NCI-H2227 treated with DMSO at 0.1 percent for 48 hours (cell line): ENCODE measurements around the gene DOK1.

ENCODE experiments used
- DNase-seq: peaks from one replicate; lab custom pipeline; 2025; lab: John Stamatoyannopoulos, UW

The DOK1 gene

DNA sequence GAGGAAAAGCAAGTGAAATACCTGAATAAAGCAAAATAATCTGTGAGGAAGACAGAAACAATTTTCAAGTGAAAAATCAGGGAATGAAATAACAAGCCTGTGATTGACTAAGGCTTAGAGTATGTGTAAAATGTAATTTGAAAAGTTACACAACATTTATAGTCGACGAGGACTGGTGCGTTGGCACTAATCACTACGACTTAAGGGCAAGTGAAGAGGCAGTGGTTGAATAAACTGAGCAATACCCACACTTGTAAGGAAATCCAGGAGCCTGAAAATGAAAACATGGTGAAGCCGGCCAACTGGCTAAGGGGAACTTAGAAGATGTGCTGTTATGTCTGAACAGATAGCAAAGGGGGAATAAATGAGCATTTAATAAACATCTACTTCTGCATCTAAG is 13.4 kb downstream of the DOK1 start:
- no peak for DNase-seq

DNA sequence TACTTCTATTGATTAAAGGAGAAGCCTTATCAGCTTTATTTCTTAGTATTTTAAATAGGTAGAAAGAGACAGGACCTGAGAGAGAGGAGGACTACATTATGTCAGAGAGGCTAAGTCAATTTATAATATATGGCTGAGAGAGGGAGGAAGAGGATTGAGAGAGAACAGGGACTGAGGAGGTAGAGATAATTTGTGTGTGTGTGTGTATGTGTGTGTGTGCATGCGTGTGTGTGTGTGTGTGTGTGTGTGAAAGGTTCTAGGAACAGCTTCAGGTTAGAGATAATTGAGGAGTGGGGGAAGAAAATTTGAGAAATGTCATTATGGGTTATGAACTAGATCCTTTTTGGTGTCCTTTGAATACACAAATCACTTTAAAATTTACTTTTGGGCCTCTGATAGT is 15.2 kb downstream of the DOK1 start:
- DNase-seq, result no peak

DNA sequence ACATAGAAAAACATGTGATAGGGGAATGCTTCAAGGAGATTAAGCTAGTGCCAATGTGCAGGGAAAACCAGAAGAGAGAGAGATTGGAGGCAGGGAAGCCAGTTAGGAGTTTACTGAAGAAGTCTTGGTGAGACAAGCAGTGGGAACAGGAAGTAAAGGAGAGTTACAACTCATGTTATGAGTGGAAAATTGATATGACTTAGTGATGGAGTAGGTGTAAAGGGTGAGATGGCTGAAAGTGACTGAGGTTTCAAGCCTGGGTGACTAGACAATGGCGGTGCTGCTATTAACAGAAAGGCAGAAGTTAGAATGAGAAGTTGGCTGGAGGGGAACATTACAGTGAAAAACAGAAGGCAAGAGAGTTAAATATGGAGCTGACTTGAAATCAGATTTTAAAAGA is 16.5 kb downstream of the DOK1 start:
- DNase-seq, result no peak

DNA sequence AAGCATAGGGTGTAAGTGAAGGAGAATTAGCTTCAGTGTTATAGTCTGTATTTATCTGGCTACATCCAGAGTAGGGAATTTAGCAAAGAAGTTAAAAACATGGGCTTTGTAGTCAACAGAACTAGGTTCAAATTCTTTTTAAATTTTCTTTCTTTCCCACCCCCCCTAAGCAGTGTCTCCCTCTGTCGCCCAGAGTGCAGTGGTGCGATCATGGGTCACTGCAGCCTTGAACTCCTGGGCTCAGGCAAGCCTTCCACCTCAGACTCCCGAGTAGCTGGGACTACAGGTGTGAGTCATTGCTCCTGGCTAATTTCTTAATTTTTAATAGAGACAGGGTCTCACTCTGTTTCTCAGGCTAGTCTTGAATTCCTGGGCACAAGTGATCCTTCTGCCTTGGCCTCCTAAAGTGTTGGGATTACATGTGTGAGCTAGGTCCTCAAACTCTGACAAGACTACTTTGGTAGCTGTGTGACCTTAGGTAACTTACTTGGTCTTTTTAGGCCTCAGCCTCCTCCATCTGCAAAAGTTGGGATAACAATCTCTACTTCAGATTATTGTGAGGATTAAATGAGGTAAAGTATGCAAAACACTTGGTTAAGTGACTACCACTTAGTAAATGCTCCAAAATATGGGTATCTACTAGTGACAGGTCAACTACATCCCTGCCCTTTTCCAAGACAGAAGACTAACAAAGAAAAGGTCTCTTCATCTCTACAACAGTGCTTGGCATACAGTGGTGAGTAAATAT is 17.8 kb downstream of the DOK1 start:
- no peak for DNase-seq

DNA sequence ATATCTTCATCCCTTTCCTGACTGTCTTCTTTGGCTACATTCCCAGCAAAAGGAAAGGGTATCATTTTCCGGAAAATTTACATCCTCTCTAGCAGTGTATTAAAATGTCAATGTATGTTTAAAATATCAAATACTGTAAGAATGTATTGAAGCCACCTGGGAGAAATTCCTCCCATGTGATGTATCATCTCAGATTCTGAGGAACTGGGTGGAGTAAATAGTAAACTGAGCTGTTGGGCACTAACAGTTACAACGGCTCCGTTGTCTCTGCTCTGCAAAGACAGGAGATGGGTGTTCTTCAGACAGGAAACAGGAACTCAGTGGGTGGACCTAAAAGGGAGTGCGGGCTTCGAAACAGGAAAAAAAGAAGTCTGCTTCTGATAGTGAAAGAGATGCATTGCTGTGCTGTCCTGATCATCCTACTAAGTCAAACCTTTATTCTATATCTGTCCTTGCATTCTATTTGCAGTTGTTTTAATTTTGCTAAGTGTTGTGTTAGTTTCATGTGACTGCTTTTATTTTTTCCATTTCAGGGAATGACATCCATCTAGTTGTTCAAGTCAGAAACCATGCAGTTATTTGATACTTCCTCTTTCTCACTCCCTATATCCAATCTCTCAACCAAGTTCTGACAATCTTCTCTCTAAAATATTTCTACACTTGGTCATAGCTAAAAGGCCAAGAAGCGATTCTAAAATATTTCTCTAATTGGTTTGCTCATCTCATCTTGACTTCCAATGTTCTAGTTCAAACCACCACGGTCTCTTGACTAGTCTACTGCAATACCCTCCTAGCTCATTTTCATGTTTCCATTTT is 19.4 kb downstream of the DOK1 start:
- no peak for DNase-seq

DNA sequence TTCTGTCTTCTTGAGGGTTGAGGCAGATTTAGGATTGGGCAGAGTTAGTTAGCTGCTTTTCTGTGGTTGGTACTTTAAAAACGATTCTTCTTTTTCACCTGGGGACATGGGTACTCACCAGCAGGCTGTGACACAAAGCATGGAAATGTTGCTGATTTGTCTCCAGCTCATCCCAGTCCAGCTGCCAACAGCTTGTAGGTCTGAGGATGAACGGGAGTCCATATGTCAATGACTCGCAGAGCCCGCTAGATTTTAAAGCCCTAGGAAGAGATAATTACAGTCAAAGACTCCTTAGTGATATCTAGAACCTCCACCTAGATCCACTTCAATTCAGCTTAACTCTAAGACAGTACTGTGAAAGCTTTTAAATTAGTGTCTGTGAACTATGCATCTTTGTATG is 20.8 kb downstream of the DOK1 start:
- DNase-seq, result no peak

DNA sequence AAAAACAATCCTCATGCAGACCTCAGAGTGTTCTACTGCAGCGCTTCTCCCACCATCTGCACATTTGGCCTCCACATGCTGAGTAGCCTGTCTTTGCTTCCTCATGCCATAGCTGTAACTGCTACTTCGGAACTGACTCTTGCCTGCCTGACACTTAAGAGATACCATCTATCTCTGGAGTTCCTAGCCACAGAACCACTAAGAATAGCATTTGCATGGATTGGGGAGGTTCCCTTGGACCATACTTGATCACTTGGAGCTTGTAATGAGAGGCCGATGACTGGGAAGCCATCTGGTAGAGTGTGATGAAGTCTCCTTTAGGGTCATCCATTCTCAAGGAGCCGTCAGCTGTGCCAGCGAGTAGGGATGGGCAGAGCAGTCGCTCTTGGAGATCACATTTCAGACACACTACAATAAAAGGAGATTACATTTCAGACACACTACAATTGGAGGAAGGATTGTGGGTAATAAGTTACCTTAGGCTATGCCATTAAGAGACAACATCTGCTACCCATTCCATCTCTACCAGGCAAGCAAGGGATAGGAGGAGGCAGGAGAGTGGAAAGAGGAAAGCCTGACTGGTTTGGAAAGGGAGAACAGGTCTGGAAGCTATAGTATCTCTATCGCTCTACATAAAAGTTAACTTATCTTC is 21.8 kb downstream of the DOK1 start:
- no peak for DNase-seq

- no peak for DNase-seq
These were observed 22.3 kb downstream of the DOK1 start for GRCh38 chr2:74576863-74577229.

- no peak for DNase-seq
These were observed 22.9 kb downstream of the DOK1 start for GRCh38 chr2:74577448-74577847.

- no peak for DNase-seq
These were observed 23.9 kb downstream of the DOK1 start for GRCh38 chr2:74578408-74578807.

- no peak for DNase-seq
These were observed 26.9 kb downstream of the DOK1 start for GRCh38 chr2:74581463-74581862.

DNA sequence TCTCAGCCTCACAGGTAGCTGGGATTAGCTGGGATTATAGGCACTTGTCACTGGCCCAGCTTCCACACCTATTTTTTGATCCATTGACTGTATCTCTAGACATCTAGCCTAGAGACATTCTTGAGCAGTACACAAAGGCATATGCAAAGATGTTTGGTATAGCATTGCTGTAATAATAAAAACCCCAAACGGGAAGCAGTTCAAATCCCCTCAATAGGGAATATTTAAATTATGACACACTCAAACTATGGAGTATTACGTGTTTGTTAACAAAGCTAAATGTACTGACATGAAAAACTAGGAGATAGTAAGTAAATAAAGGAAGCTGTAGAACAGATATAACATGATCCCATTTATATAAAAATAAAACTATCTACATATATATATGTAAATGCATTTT is 27.7 kb downstream of the DOK1 start:
- DNase-seq, result no peak

GRCh38 chr2:74583504-74583903 is 29.0 kb downstream of the DOK1 start:
- DNase-seq, result no peak

- DNase-seq, result no peak
These were observed 29.6 kb downstream of the DOK1 start for GRCh38 chr2:74584088-74584645.

GRCh38 chr2:74585406-74586185 is 31.1 kb downstream of the DOK1 start:
- DNase-seq, result no peak

- peak; percentile 84 for DNase-seq
These were observed 33.3 kb downstream of the DOK1 start for GRCh38 chr2:74587664-74588277.

DNA sequence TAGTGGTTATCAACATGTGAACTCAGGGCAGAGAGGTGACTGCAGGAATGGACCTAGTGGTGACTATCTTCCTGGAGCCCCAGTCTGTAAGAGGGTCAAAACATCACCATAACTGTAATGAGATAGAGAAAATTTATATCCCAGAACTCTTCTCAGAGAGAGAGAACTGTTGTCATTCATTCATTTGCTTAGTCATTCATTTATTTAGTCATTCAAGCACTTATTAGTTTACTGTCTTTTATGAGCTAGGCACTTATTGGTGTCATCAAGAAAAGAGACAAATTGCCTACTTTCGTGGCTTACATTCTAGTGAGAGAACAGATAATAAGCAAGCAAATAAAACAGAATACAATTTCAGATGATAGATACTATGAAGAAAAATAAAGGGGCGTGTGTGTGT is 34.1 kb downstream of the DOK1 start:
- DNase-seq, result no peak

DNA sequence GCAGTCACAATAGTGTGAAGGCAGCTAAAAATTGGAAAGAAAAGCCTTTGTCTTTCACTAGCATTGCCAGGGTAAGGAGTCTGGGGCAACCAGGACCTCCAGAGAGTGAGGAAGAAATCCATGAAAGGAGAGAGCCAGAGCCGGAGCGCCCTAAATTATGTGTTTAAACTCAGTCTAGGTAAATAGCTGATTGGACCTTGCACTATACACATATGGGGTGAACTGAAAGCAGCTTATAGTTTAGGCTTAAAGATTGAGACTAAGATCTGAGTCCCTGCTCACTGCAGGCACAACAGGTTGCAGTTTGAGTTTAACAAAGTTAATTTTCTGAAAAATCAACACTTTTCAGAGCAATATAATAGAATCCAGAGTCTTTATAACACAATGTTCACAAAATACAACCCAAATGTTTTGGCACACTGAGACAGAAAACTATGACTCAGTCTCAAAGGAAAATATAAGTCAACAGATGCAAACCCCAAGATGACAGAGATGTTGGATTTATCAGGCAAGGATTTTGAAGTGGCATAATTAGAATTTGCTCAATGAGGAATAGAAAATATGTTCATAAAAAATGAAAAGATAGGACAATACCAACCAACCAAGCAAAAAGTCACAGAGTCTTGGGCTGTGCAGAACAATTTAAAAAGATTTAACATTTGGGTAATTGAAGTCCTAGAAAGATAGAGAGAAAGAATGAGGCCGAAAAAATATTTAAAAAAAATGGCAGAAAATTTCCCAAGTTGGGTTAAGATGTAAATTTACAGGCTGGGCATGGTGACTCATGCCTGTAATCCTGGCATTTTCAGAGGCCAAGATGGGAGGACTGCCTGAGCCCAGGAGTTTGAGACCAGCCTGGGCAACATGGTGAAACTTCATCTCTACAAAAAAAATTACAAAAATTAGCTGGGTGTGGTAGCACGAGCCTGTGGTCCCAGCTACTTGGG is 39.6 kb downstream of the DOK1 start:
- no peak for DNase-seq

- DNase-seq, result no peak
These were observed 42.1 kb downstream of the DOK1 start for GRCh38 chr2:74596584-74596983.

GRCh38 chr2:74597410-74597809 is 42.9 kb downstream of the DOK1 start:
- DNase-seq, result no peak
